ENCODE measurements around the gene DUXA.
A peak's percentile ranks its signal among the peaks of the same experiment; 100 is the strongest.

DNA sequence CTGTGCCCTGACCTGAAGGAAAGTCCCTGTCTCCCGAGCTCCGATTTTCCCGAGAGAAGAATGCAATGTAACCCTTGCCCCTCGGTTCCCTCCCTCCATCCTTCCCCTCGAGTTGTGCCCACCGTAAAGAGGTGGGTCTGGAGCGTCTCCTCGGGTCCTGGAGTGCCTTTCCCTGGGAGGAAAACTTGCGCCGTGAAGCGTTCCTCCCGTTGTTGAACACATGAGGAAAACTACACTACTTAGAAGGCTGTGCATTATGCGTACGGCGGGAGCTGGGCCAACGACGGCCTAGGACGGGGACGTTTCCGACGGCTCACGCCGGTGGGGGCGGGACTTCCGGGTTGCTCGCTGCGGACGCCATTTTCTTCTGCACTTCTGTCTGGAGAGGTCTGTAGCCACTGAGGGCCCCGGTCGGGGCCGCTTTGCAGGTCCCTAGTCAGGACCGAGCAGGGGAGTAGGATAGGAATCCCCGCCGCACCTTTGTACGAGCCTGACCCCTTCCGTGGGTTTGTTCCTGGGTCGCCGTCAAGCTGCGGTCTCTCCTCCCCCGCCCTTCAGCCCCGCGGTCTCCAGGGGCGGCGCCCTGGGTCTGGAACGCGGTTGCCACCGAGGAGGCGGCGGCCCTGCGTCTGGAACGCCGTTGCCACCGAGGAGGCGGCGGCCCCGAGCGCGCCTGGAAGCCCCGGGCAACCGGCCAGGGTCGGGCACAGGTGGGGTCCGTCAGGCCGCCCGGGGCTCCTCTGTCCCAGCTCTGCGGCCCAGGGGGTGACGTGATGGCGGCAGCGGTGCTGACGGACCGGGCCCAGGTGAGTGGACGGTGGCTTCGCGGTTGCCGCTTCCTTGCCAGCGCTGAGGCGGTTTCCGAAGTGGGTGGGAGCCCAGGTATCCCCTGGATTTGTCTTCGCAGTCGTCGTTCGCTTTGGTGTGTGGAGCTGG is 24.1 kb upstream of the DUXA start, which contains the start of gene ZNF264:
- TF ChIP-seq, protein P1, sequence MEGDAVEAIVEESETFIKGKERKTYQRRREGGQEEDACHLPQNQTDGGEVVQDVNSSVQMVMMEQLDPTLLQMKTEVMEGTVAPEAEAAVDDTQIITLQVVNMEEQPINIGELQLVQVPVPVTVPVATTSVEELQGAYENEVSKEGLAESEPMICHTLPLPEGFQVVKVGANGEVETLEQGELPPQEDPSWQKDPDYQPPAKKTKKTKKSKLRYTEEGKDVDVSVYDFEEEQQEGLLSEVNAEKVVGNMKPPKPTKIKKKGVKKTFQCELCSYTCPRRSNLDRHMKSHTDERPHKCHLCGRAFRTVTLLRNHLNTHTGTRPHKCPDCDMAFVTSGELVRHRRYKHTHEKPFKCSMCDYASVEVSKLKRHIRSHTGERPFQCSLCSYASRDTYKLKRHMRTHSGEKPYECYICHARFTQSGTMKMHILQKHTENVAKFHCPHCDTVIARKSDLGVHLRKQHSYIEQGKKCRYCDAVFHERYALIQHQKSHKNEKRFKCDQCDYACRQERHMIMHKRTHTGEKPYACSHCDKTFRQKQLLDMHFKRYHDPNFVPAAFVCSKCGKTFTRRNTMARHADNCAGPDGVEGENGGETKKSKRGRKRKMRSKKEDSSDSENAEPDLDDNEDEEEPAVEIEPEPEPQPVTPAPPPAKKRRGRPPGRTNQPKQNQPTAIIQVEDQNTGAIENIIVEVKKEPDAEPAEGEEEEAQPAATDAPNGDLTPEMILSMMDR (IDR thresholded peaks at IDR 0.05), result no peak; the same call in 1 of the 2 replicates
- peak; percentile 96 for TF ChIP-seq POLR2AphosphoS5 (IDR thresholded peaks at IDR 0.05; ENCODE audit: low read depth, low read length)
- TF ChIP-seq SIN3A (IDR thresholded peaks at IDR 0.05; ENCODE audit: borderline replicate concordance, insufficient read depth, low read depth, low read length), result peak; percentile 62; the same call in 1 of the 2 replicates
- TF ChIP-seq, protein P2, sequence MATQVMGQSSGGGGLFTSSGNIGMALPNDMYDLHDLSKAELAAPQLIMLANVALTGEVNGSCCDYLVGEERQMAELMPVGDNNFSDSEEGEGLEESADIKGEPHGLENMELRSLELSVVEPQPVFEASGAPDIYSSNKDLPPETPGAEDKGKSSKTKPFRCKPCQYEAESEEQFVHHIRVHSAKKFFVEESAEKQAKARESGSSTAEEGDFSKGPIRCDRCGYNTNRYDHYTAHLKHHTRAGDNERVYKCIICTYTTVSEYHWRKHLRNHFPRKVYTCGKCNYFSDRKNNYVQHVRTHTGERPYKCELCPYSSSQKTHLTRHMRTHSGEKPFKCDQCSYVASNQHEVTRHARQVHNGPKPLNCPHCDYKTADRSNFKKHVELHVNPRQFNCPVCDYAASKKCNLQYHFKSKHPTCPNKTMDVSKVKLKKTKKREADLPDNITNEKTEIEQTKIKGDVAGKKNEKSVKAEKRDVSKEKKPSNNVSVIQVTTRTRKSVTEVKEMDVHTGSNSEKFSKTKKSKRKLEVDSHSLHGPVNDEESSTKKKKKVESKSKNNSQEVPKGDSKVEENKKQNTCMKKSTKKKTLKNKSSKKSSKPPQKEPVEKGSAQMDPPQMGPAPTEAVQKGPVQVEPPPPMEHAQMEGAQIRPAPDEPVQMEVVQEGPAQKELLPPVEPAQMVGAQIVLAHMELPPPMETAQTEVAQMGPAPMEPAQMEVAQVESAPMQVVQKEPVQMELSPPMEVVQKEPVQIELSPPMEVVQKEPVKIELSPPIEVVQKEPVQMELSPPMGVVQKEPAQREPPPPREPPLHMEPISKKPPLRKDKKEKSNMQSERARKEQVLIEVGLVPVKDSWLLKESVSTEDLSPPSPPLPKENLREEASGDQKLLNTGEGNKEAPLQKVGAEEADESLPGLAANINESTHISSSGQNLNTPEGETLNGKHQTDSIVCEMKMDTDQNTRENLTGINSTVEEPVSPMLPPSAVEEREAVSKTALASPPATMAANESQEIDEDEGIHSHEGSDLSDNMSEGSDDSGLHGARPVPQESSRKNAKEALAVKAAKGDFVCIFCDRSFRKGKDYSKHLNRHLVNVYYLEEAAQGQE (IDR thresholded peaks at IDR 0.05; ENCODE audit: insufficient read depth in 1 of 2, low read depth in 2 of 2, low read length in 1 of 2), result 0 out of 4 replicates have a peak, but pooled peaks of 1 of the 2 experiments have one; percentile 13
- no peak for TF ChIP-seq TCF7L2 (IDR thresholded peaks at IDR 0.05; ENCODE audit: low read depth, low read length)

Data from Panc1 (cell line).